GOT3 (cell line): ENCODE data around the gene RPL7A.
A peak's percentile ranks its signal among the peaks of the same experiment; 100 is the strongest.

Experiments used
- DNase-seq: peaks from one replicate; lab custom pipeline; 2025; ENCODE audit warnings: mixed read lengths; lab: John Stamatoyannopoulos, UW

The RPL7A gene

GRCh38 chr9:133347515-133347984 lies 468 bp upstream of the RPL7A start:
- no peak for DNase-seq

- DNase-seq = no peak
Measured at GRCh38 chr9:133348718-133349573, 928 bp downstream of the RPL7A start.

- no peak for DNase-seq
Measured at GRCh38 chr9:133349965-133350616, 2.1 kb downstream of the RPL7A start.

GRCh38 chr9:133351526-133351907 lies 3.5 kb downstream of the RPL7A start:
- DNase-seq = no peak

GRCh38 chr9:133351908-133352634 lies 4.1 kb downstream of the RPL7A start:
- no peak for DNase-seq

- DNase-seq = no peak
Measured at GRCh38 chr9:133352635-133353340, 4.8 kb downstream of the RPL7A start.

- DNase-seq = no peak
Measured at GRCh38 chr9:133353548-133353947, 5.5 kb downstream of the RPL7A start.

GRCh38 chr9:133354766-133355165 lies 6.7 kb downstream of the RPL7A start:
- no peak for DNase-seq

GRCh38 chr9:133355881-133356357 lies 7.9 kb downstream of the RPL7A start:
- DNase-seq = no peak

- peak; percentile 47 for DNase-seq
Measured at GRCh38 chr9:133356391-133357091, 8.5 kb downstream of the RPL7A start, which contains the start of the genes SURF1 and SURF2. SURF1 (minus strand) TSS chr9:133356487; CDS start chr9:133356453, 34 bp downstream. SURF2 (plus strand) TSS chr9:133356550; CDS start chr9:133356593, 43 bp downstream.

- no peak for DNase-seq
Measured at GRCh38 chr9:133357656-133358055, 9.6 kb downstream of the RPL7A start.

- DNase-seq = no peak
Measured at GRCh38 chr9:133359399-133360175, 11.6 kb downstream of the RPL7A start.

GRCh38 chr9:133360400-133361393 lies 12.7 kb downstream of the RPL7A start:
- DNase-seq = no peak

- DNase-seq = no peak
Measured at GRCh38 chr9:133361507-133362092, 13.6 kb downstream of the RPL7A start.

- no peak for DNase-seq
Measured at GRCh38 chr9:133362359-133363044, 14.5 kb downstream of the RPL7A start.

GRCh38 chr9:133366435-133366834 lies 18.4 kb downstream of the RPL7A start:
- DNase-seq = no peak

- no peak for DNase-seq
Measured at GRCh38 chr9:133367221-133367620, 19.2 kb downstream of the RPL7A start.

- DNase-seq = no peak
Measured at GRCh38 chr9:133367778-133368177, 19.8 kb downstream of the RPL7A start.
